ENCODE measurements around the gene SMAGP.
"Not testable (repeated sequence)": the region's sequence is repeated elsewhere in the genome, so short reads cannot be mapped to it uniquely, and the experiment has no call there.

SMAGP gene

GRCh38 chr12:51270067-51270950 lies at the start of gene SMAGP:
Gene SMAGP (minus strand): TSS chr12:51270415. CDS start chr12:51269278, 1,137 bp downstream.
- DNase-seq (ENCODE audit: low read depth): no peak

- no peak for DNase-seq (ENCODE audit: low read depth)
Observed at GRCh38 chr12:51318846-51319599, 48.8 kb upstream of the SMAGP start.

GRCh38 chr12:51318057-51318806 lies 48.0 kb upstream of the SMAGP start:
- not testable (repeated sequence) for DNase-seq (ENCODE audit: low read depth)

- no peak for DNase-seq (ENCODE audit: low read depth)
Observed at GRCh38 chr12:51311389-51311788, 41.2 kb upstream of the SMAGP start.

- DNase-seq (ENCODE audit: low read depth): no peak
Observed at GRCh38 chr12:51307655-51308593, 37.7 kb upstream of the SMAGP start.

GRCh38 chr12:51306507-51306906 lies 36.3 kb upstream of the SMAGP start:
- DNase-seq (ENCODE audit: low read depth): no peak

- not testable (repeated sequence) for DNase-seq (ENCODE audit: low read depth)
Observed at GRCh38 chr12:51300768-51301167, 30.6 kb upstream of the SMAGP start.

GRCh38 chr12:51295651-51296050 lies 25.4 kb upstream of the SMAGP start:
- no peak for DNase-seq (ENCODE audit: low read depth)

- not testable (repeated sequence) for DNase-seq (ENCODE audit: low read depth)
Observed at GRCh38 chr12:51294097-51294496, 23.9 kb upstream of the SMAGP start.

- no peak for DNase-seq (ENCODE audit: low read depth)
Observed at GRCh38 chr12:51293696-51294095, 23.5 kb upstream of the SMAGP start.

GRCh38 chr12:51291603-51292513 lies 21.6 kb upstream of the SMAGP start:
- not testable (repeated sequence) for DNase-seq (ENCODE audit: low read depth)

- DNase-seq (ENCODE audit: low read depth): no peak
Observed at GRCh38 chr12:51285843-51286242, 15.6 kb upstream of the SMAGP start.

GRCh38 chr12:51281202-51281924 lies 11.1 kb upstream of the SMAGP start:
- DNase-seq (ENCODE audit: low read depth): no peak

GRCh38 chr12:51275088-51275487 lies 4.9 kb upstream of the SMAGP start:
- no peak for DNase-seq (ENCODE audit: low read depth)

GRCh38 chr12:51272810-51273209 lies 2.6 kb upstream of the SMAGP start:
- not testable (repeated sequence) for DNase-seq (ENCODE audit: low read depth)

GRCh38 chr12:51270951-51271518 lies 820 bp upstream of the SMAGP start:
- no peak for DNase-seq (ENCODE audit: low read depth)

GRCh38 chr12:51269174-51270066 lies 795 bp downstream of the SMAGP start:
- DNase-seq (ENCODE audit: low read depth): peak; percentile 20

- no peak for DNase-seq (ENCODE audit: low read depth)
Observed at GRCh38 chr12:51265024-51265423, 5.2 kb downstream of the SMAGP start.
